Keratinocyte (primary cell): ENCODE measurements around the gene PRDM1.

Experiments
- CTCF ChIP-seq, 3 experiments: IDR thresholded peaks in 1 of 3; conservative IDR thresholded peaks in 1 of 3; optimal IDR thresholded peaks in 1 of 3; 2 replicates in 2 of 3; 3 replicates in 1 of 3; pipeline versions ENCODE3 to v1.5.1; 2011; ENCODE audit warnings: low read length in 3 of 3, mild to moderate bottlenecking in 3 of 3, moderate library complexity in 2 of 3, control low read depth in 1 of 3, inconsistent platforms in 1 of 3; ENCODE audit not compliant: insufficient read depth in 2 of 3; ENCODE audit errors: extremely low read depth in 1 of 3
- EZH2 ChIP-seq: IDR thresholded peaks from one replicate; pipeline ENCODE4 v1.6.1; 2012; ENCODE audit warnings: inconsistent platforms, mild to moderate bottlenecking, low read length, moderate library complexity

GRCh38 chr6:106118835-106119431 is 32.8 kb downstream of the PRDM1 start:
- TF ChIP-seq EZH2 (no peak), CTCF (optimal IDR thresholded peaks at IDR 0.05 in 1 of 3, IDR thresholded peaks at IDR 0.05 in 1 of 3, conservative IDR thresholded peaks at IDR 0.05 in 1 of 3; ENCODE audit: extremely low read depth in 1 of 3, insufficient read depth in 2 of 3, low read length in 3 of 3) (no peak)
